Rectal smooth muscle tissue (tissue), 1 donor: ENCODE results near the gene BAG3.
"Not testable (repeated sequence)": the region's sequence is repeated elsewhere in the genome, so short reads cannot be mapped to it uniquely, and the experiment has no call there.

Experiments
- H3K27ac ChIP-seq: one replicate; pipeline ENCODE4 v1.7.0; 2013; ENCODE audit warnings: low read depth, low read length, inconsistent platforms
- H3K27me3 ChIP-seq: one replicate; pipeline ENCODE4 v1.7.0; 2013; ENCODE audit warnings: low read length; ENCODE audit not compliant: control insufficient read depth, insufficient read depth
- H3K36me3 ChIP-seq: one replicate; pipeline ENCODE4 v1.7.0; 2013; ENCODE audit warnings: low read length; ENCODE audit not compliant: control insufficient read depth, insufficient read depth
- H3K4me1 ChIP-seq: one replicate; pipeline ENCODE4 v1.7.0; 2013; ENCODE audit warnings: low read length; ENCODE audit not compliant: control insufficient read depth, insufficient read depth
- H3K4me3 ChIP-seq: one replicate; pipeline ENCODE4 v1.7.0; 2013; ENCODE audit warnings: low read length
- H3K9ac ChIP-seq: one replicate; pipeline ENCODE4 v1.7.0; 2013; ENCODE audit warnings: low read length

BAG3 gene

DNA sequence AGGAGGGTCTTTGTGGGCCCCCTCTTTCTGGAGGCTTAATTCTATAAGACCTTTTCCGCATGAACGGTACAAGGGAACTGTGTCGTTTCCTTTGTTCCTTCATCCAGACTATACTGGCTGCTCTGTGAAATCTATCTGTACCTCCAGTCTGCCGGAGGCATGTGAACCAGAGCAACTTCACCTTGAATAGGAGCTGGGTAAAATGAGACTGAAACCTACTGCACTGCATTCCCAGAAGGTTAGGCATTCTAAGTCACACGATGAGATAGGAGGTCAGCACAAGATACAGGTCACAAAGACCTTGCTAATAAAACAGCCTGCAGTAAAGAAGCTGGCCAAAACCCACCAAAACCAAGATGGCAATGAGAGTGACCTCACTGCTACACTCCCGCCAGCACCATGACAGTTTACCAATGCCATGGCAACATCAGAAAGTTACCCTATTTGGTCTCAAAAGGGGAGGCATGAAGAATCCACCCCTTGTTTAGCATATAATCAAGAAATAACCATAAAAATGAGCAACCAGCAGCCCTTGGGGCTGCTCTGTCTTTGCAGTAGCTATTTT lies 37.9 kb downstream of the BAG3 start:
- Histone ChIP-seq H3K4me3 (no peak overlapping the region), H3K4me1 (no peaks in the 10 kb centered on the region), H3K36me3 (no peaks in the 10 kb centered on the region), H3K27me3 (no peaks in the 10 kb centered on the region), H3K27ac (no peak overlapping the region), H3K9ac (no peak overlapping the region)

- H3K4me3 ChIP-seq, result no peak overlapping the region
- H3K4me1 ChIP-seq, result no peaks in the 10 kb centered on the region
- H3K36me3 ChIP-seq, result no peaks in the 10 kb centered on the region
- no peak overlapping the region for H3K9ac ChIP-seq
- H3K27me3 ChIP-seq, result no peaks in the 10 kb centered on the region
- no peak overlapping the region for H3K27ac ChIP-seq
Measured at GRCh38 chr10:119691726-119692125, 40.5 kb downstream of the BAG3 start.

- H3K27ac ChIP-seq, result no peak overlapping the region
- H3K27me3 ChIP-seq, result no peaks in the 10 kb centered on the region
- H3K4me1 ChIP-seq, result no peaks in the 10 kb centered on the region
- H3K36me3 ChIP-seq, result no peaks in the 10 kb centered on the region
- no peak overlapping the region for H3K9ac ChIP-seq
- no peak overlapping the region for H3K4me3 ChIP-seq
Measured at GRCh38 chr10:119693262-119693957, 42.2 kb downstream of the BAG3 start.

DNA sequence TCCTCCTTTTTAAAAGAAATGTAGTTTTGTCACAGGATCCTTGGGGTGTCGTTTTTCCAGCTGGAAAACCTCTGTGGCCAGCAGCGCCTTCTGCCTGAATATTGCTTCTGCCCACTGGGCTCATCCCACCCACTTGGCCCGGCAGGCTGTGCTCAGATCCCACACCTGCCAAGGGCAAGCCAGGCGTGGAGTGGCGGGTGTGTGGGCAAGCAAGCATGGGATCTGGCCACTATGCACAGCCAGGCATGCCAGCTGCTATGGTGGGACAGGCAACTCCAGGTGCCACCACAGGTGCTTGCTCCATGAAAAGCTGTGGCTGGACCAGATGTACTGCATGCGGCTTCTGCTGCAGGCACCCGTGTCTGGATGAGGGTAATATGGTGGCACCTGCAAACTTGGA lies 43.4 kb downstream of the BAG3 start:
- no peak overlapping the region for H3K27ac ChIP-seq
- H3K36me3 ChIP-seq, result no peaks in the 10 kb centered on the region
- H3K9ac ChIP-seq, result no peak overlapping the region
- no peaks in the 10 kb centered on the region for H3K27me3 ChIP-seq
- H3K4me1 ChIP-seq, result no peaks in the 10 kb centered on the region
- H3K4me3 ChIP-seq, result no peak overlapping the region

DNA sequence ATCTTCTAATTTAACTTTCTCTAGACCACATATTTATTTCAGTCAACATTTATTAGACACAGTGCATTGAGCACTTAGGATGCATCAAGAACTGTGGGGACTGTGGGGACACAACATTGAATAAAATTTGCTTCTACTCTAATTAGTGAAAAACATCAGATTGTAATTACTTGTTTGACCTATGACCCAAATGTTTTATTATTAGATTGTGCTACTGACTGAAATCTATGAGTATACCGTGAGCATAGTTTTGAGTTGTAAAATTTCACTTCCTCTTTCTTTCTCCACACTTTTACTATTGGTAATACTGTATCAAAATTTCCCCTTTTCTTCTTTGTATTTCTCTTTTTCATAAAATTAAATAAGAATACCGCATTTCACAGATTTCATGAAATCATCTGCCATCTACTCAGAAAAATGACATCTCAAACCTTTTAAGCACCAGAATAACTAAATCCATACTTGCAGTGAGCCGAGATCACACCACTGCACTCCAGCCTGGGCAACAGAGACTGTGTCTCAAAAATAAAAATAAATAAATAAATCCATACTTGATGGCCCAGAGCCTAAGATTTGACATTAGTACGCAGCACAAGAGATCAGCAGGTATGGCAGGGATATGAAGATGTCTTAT lies 49.3 kb downstream of the BAG3 start:
- Histone ChIP-seq H3K4me3 (no peak overlapping the region), H3K4me1 (no peaks in the 10 kb centered on the region), H3K27me3 (no peaks in the 10 kb centered on the region), H3K36me3 (no peaks in the 10 kb centered on the region), H3K9ac (no peak overlapping the region), H3K27ac (no peak overlapping the region)

DNA sequence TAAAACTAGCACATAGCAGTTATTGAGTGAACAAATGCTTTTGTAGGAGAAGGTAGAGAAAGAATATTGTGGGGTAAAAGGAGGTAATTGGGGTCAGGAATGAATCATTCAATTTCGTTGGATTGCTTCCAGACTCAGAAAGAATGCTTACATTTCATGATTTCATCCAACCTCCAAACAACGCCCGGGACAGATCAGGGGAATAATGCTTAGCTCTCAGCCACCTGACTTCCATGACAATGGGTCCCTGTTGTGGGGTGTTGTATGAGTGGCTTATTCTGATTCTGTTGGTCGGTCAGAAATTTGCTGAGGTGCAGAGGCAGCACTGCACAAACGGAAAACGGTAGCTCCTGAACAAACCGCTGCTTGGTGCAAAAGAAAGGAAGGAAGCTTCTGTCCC lies 50.7 kb downstream of the BAG3 start:
- no peak overlapping the region for H3K9ac ChIP-seq
- H3K27ac ChIP-seq, result no peak overlapping the region
- no peaks in the 10 kb centered on the region for H3K27me3 ChIP-seq
- H3K4me3 ChIP-seq, result no peak overlapping the region
- H3K36me3 ChIP-seq, result no peaks in the 10 kb centered on the region
- no peaks in the 10 kb centered on the region for H3K4me1 ChIP-seq

- no peaks in the 10 kb centered on the region for H3K4me1 ChIP-seq
Measured at GRCh38 chr10:119702583-119702982, 51.4 kb downstream of the BAG3 start.

GRCh38 chr10:119703903-119704508 lies 52.8 kb downstream of the BAG3 start:
- Histone ChIP-seq H3K4me1 (no peaks in the 10 kb centered on the region), H3K36me3 (no peaks in the 10 kb centered on the region), H3K27ac (no peak overlapping the region), H3K27me3 (no peaks in the 10 kb centered on the region), H3K9ac (no peak overlapping the region), H3K4me3 (no peak overlapping the region)

More at GRCh38 chr10:119702583-119702982, 51.4 kb downstream of the BAG3 start:
- H3K36me3 ChIP-seq, result no peaks in the 10 kb centered on the region
- no peak overlapping the region for H3K9ac ChIP-seq
- H3K27me3 ChIP-seq, result no peaks in the 10 kb centered on the region
- no peak overlapping the region for H3K4me3 ChIP-seq
- H3K27ac ChIP-seq, result no peak overlapping the region

- Histone ChIP-seq H3K4me1 (no peaks in the 10 kb centered on the region), H3K9ac (no peak overlapping the region), H3K36me3 (no peaks in the 10 kb centered on the region), H3K27me3 (no peaks in the 10 kb centered on the region), H3K4me3 (no peak overlapping the region), H3K27ac (no peak overlapping the region)
Measured at GRCh38 chr10:119705434-119705831, 54.3 kb downstream of the BAG3 start.

- H3K27ac ChIP-seq, result no peak overlapping the region
- no peak overlapping the region for H3K4me3 ChIP-seq
- H3K36me3 ChIP-seq, result no peaks in the 10 kb centered on the region
- H3K27me3 ChIP-seq, result no peaks in the 10 kb centered on the region
- no peaks in the 10 kb centered on the region for H3K4me1 ChIP-seq
- no peak overlapping the region for H3K9ac ChIP-seq
Measured at GRCh38 chr10:119706521-119707278, 55.5 kb downstream of the BAG3 start.

DNA sequence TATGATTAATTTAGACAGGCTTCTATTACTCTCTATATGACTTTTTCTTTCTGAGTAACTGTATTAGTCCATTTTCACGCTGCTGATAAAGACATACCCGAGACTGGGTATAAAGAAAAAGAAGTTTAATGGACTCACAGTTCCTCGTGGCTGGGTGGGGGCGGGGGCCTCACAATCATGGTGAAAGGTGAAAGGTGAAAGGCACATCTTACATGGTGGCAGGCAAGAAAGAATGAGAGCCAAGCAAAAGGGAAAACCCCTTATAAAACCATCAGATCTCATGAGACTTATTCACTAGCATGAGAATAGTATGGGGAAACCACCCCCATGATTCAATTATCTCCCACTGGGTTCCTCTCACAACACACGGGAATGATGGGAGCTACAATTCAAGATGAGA lies 56.2 kb downstream of the BAG3 start:
- H3K4me1 ChIP-seq, H3K4me3 ChIP-seq, H3K9ac ChIP-seq, H3K27ac ChIP-seq, H3K27me3 ChIP-seq, H3K36me3 ChIP-seq: not testable (repeated sequence)

DNA sequence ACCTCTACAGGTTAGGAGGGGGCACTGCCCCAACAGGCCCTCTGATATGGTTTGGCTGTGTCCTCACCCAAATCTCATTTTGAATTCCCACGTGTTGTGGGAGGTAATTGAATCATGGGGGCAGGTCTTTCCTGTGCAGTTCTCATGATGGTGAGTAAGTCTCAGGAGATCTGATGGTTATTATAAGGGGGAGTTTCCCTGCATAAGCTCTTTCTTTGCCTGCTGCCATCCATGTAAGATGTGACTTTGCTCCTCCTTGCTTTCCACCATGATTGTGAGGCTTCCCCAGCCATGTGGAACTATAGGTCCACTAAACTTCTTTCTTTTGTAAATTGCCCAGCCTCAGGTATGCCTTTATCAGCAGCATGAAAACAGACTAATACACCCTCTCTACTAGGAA lies 59.8 kb downstream of the BAG3 start:
- H3K4me1 ChIP-seq, H3K27ac ChIP-seq, H3K36me3 ChIP-seq, H3K4me3 ChIP-seq, H3K27me3 ChIP-seq, H3K9ac ChIP-seq: not testable (repeated sequence)
